SIG-M5 treated with dmso at 0.1 percent for 504 hours (cell line): Measurements from ENCODE around the gene MMP20.
A peak's percentile ranks its signal among the peaks of the same experiment; 100 is the strongest.

ENCODE experiments used
- DNase-seq: peaks from one replicate; lab custom pipeline; 2025; ENCODE audit not compliant: unreplicated experiment; lab: John Stamatoyannopoulos, UW

MMP20 gene

GRCh38 chr11:102623128-102623527 is 2.0 kb downstream of the MMP20 start:
- no peak for DNase-seq

GRCh38 chr11:102622258-102622657 is 2.9 kb downstream of the MMP20 start:
- DNase-seq, result no peak

- DNase-seq, result no peak
These were observed 4.1 kb downstream of the MMP20 start for GRCh38 chr11:102620818-102621561.

GRCh38 chr11:102620179-102620578 is 5.0 kb downstream of the MMP20 start:
- DNase-seq, result no peak

- no peak for DNase-seq
These were observed 7.6 kb downstream of the MMP20 start for GRCh38 chr11:102617466-102618008.

- DNase-seq, result no peak
These were observed 9.2 kb downstream of the MMP20 start for GRCh38 chr11:102615894-102616432.

GRCh38 chr11:102615077-102615893 is 9.8 kb downstream of the MMP20 start:
- no peak for DNase-seq

- no peak for DNase-seq
These were observed 10.6 kb downstream of the MMP20 start for GRCh38 chr11:102614485-102614884.

- no peak for DNase-seq
These were observed 11.1 kb downstream of the MMP20 start for GRCh38 chr11:102614031-102614430.

GRCh38 chr11:102613450-102613849 is 11.7 kb downstream of the MMP20 start:
- DNase-seq, result no peak

- no peak for DNase-seq
These were observed 13.8 kb downstream of the MMP20 start for GRCh38 chr11:102611291-102611690.

GRCh38 chr11:102610200-102610599 is 14.9 kb downstream of the MMP20 start:
- DNase-seq, result no peak

GRCh38 chr11:102608699-102609098 is 16.4 kb downstream of the MMP20 start:
- DNase-seq, result no peak

GRCh38 chr11:102604875-102605274 is 20.3 kb downstream of the MMP20 start:
- DNase-seq, result no peak

- DNase-seq, result no peak
These were observed 21.1 kb downstream of the MMP20 start for GRCh38 chr11:102604011-102604410.

- DNase-seq, result no peak
These were observed 21.6 kb downstream of the MMP20 start for GRCh38 chr11:102603576-102603975.

- DNase-seq, result no peak
These were observed 22.0 kb downstream of the MMP20 start for GRCh38 chr11:102603091-102603490.

GRCh38 chr11:102600666-102601065 is 24.5 kb downstream of the MMP20 start:
- DNase-seq, result no peak

GRCh38 chr11:102599642-102600261 is 25.4 kb downstream of the MMP20 start:
- DNase-seq, result peak; percentile 40

GRCh38 chr11:102598272-102598671 is 26.9 kb downstream of the MMP20 start:
- DNase-seq, result no peak

GRCh38 chr11:102596578-102596977 is 28.6 kb downstream of the MMP20 start:
- DNase-seq, result no peak
